CD4-positive, alpha-beta T cell (primary cell): ENCODE measurements around the gene DIP2C. TPM values are rescaled to one million over a fixed set of nuclear protein-coding genes. Genes with fewer than 3 reads are reported as not detected.

Experiments used
- ATAC-seq: fragments of 200-7000 bp; cut with Tn5 transposase; one replicate; pipeline ENCODE4 v1.10.0; 2022; ENCODE audit warnings: mild to moderate bottlenecking; ENCODE audit not compliant: poor library complexity
- CTCF ChIA-PET: fragments of 350-600 bp; sonication (Branson Sonifier 250); formaldehyde crosslinking; loops from one replicate; lab custom pipeline; 2021; ENCODE audit warnings: antibody characterized with exemption, inconsistent platforms; lab: Charles Lee
- POLR2A ChIA-PET: fragments of 350-600 bp; sonication (Branson Sonifier 250); formaldehyde crosslinking; loops from one replicate; lab custom pipeline; 2021; ENCODE audit warnings: antibody characterized with exemption, inconsistent platforms; lab: Charles Lee
- DNase-seq, 14 experiments: peaks; one replicate each; pipeline ENCODE4 v3.0.0-alpha.2; 2013 to 2020; ENCODE audit warnings: mixed read lengths in 2 of 14
- H3K27ac ChIP-seq, 2 donors: one replicate each; pipeline versions ENCODE4 v1.5.1 to v1.7.0; 2013; ENCODE audit warnings: low read length in 2 of 2, low read depth in 1 of 2, mild to moderate bottlenecking in 1 of 2
- H3K27me3 ChIP-seq, 2 experiments: 1 replicate in 1 of 2; 2 replicates in 1 of 2; pipeline versions ENCODE4 v1.6.1 to v1.7.0; 2013; ENCODE audit warnings: low read length in 2 of 2, control low read depth in 1 of 2, mild to moderate bottlenecking in 1 of 2, moderate library complexity in 1 of 2; ENCODE audit not compliant: insufficient read depth in 2 of 2, control insufficient read depth in 1 of 2
- H3K36me3 ChIP-seq: one replicate; pipeline ENCODE4 v1.6.1; 2013; ENCODE audit warnings: low read length, control low read depth; ENCODE audit not compliant: insufficient read depth
- H3K4me1 ChIP-seq: one replicate; pipeline ENCODE4 v1.6.1; 2013; ENCODE audit warnings: low read length, control low read depth; ENCODE audit not compliant: insufficient read depth
- H3K4me3 ChIP-seq: one replicate; pipeline ENCODE4 v1.5.1; 2013; ENCODE audit warnings: mild to moderate bottlenecking, low read length, moderate library complexity
- H3K9me3 ChIP-seq, 2 experiments: 1 replicate in 1 of 2; 2 replicates in 1 of 2; pipeline versions ENCODE4 v1.6.1 to v1.7.0; 2013; ENCODE audit warnings: low read length in 2 of 2, mild to moderate bottlenecking in 2 of 2, control low read depth in 1 of 2, moderate library complexity in 1 of 2; ENCODE audit not compliant: control insufficient read depth in 1 of 2, insufficient read depth in 1 of 2
- H3K27ac Mint-ChIP-seq: one replicate; pipeline ENCODE4 v1.8.0; 2020; ENCODE audit warnings: mixed read lengths
- H3K27me3 Mint-ChIP-seq: one replicate; pipeline ENCODE4 v1.8.0; 2021; ENCODE audit warnings: mixed read lengths
- H3K36me3 Mint-ChIP-seq: one replicate; pipeline ENCODE4 v1.8.0; 2021; ENCODE audit warnings: low read depth, mixed read lengths
- H3K4me1 Mint-ChIP-seq: one replicate; pipeline ENCODE4 v1.8.0; 2021; ENCODE audit warnings: low read depth, mixed read lengths
- H3K4me3 Mint-ChIP-seq: one replicate; pipeline ENCODE4 v1.8.0; 2020; ENCODE audit warnings: mild to moderate bottlenecking, mixed read lengths
- H3K9me3 Mint-ChIP-seq: one replicate; pipeline ENCODE4 v1.8.0; 2020; ENCODE audit warnings: mixed read lengths
- intact Hi-C, 2 experiments: fragments of 100-400 bp; cut with DNase I in 1 of 2; cut with micrococcal nuclease in 1 of 2; formaldehyde crosslinking; loops; one replicate each; pipeline versions ENCODE4 v1.15.1 to v1.9.0; 2023 to 2025; cut with DNase I, micrococcal nuclease
- total RNA-seq, 174 experiments: library from RNA in 2 of 174; stranded (reverse) in 2 of 174; gene quantifications; one replicate each; pipeline ENCODE4 v1.2.3 and lab custom pipeline; 2021 to 2026
- TF ChIP-seq, protein P1 (sequence below): fragments of 200-600 bp; IDR thresholded peaks from one replicate; pipeline ENCODE4 v1.8.0; 2022; ENCODE audit warnings: antibody characterized with exemption, mild to moderate bottlenecking

The DIP2C gene
- total RNA-seq, 2 experiments from 2014 or later: 4.1 TPM

- H3K9me3 ChIP-seq: no peaks in the 10 kb centered on the region
- H3K4me3 Mint-ChIP-seq: no peak overlapping the region
- H3K27ac Mint-ChIP-seq: no peak overlapping the region
- H3K9me3 Mint-ChIP-seq: no peaks in the 10 kb centered on the region
- no peak overlapping the region for H3K27ac ChIP-seq
- no peaks in the 10 kb centered on the region for H3K27me3 ChIP-seq
- H3K36me3 ChIP-seq: no peaks in the 10 kb centered on the region
- intact Hi-C loops: no loop called here
- H3K4me3 ChIP-seq: no peak overlapping the region
- TF ChIP-seq, protein P1, sequence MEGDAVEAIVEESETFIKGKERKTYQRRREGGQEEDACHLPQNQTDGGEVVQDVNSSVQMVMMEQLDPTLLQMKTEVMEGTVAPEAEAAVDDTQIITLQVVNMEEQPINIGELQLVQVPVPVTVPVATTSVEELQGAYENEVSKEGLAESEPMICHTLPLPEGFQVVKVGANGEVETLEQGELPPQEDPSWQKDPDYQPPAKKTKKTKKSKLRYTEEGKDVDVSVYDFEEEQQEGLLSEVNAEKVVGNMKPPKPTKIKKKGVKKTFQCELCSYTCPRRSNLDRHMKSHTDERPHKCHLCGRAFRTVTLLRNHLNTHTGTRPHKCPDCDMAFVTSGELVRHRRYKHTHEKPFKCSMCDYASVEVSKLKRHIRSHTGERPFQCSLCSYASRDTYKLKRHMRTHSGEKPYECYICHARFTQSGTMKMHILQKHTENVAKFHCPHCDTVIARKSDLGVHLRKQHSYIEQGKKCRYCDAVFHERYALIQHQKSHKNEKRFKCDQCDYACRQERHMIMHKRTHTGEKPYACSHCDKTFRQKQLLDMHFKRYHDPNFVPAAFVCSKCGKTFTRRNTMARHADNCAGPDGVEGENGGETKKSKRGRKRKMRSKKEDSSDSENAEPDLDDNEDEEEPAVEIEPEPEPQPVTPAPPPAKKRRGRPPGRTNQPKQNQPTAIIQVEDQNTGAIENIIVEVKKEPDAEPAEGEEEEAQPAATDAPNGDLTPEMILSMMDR: no peak
- DNase-seq: no peak
- CTCF ChIA-PET: no interaction called here
- H3K27me3 Mint-ChIP-seq: no peaks in the 10 kb centered on the region
- ATAC-seq: no peak
- peaks cover 43% of the 10 kb centered on the region for H3K36me3 Mint-ChIP-seq
- POLR2A ChIA-PET: no interaction called here
- H3K4me1 Mint-ChIP-seq: no peaks in the 10 kb centered on the region
- H3K4me1 ChIP-seq: no peaks in the 10 kb centered on the region
Observed at GRCh38 chr10:404346-404745, 285.1 kb downstream of the DIP2C start.

DNA sequence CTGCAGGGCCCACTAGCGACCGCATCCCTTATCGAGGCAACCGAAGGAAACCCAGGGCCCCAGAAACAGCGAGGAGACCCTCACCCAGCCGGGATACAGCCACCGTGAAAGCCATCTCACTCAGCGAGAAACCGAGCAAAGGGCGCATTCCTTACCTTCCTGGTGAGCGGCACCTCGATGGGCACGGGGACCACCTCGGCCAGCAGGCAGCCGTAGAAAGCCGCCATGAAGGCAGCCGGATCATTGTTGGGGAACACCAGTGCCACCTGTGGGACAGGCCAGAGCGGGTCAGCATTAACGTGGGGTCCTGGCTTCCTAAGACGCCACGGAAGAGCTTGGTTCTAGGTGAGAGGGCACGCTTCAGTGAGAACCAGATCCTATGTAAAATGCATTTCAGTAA, 290.5 kb downstream of the DIP2C start:
- Mint-ChIP-seq H3K9me3 (no peaks in the 10 kb centered on the region), H3K27ac (no peak overlapping the region), H3K4me3 (no peak overlapping the region), H3K36me3 (peaks cover 4% of the 10 kb centered on the region), H3K4me1 (no peaks in the 10 kb centered on the region), H3K27me3 (no peaks in the 10 kb centered on the region)
- peaks cover 4% of the 10 kb centered on the region for H3K4me1 ChIP-seq
- H3K27ac ChIP-seq: no peak overlapping the region
- H3K9me3 ChIP-seq: no peaks in the 10 kb centered on the region
- TF ChIP-seq, protein P1: no peak
- intact Hi-C loops: no loop called here
- H3K36me3 ChIP-seq: no peaks in the 10 kb centered on the region
- H3K4me3 ChIP-seq: no peak overlapping the region
- DNase-seq (no peak), ATAC-seq (no peak)
- POLR2A ChIA-PET: no interaction called here
- CTCF ChIA-PET: no interaction called here
- no peaks in the 10 kb centered on the region for H3K27me3 ChIP-seq

DNA sequence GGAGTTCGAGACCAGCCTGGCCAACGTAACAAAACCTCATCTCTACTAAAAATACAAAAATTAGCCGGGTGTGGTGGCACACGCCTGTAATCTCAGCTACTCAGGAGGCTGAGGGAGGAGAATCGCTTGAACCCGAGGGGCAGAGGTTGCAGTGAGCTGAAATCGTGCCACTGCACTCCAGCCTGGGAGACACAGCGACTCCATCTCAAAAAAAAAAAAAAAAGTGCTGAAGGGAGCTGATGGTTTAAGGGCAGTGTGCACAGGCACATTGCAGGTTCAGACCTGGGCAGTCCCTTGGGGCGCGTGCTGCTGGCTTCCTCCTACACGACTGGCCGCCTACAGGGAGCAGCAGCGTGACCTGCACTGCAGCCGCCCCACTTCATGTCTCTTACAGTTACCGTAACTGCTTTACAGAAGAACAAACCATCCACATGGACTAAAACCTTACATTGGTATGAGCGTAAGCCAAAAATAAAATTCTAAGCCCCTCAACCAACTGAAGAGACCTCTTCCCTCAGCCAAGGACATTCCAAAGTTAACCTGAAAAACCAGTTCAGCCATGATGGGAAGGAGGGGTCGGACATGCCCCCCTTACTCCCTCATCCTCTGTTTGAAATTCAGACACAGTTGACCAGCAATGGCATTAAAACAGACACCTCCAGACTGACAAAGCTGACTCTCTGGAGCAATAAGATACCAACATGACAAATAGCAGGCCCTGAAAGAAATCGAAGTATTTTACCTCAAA, 292.0 kb downstream of the DIP2C start:
- Histone ChIP-seq H3K27ac (no peak overlapping the region), H3K27me3 (no peaks in the 10 kb centered on the region), H3K4me3 (no peak overlapping the region), H3K9me3 (no peaks in the 10 kb centered on the region), H3K4me1 (peaks cover 4% of the 10 kb centered on the region), H3K36me3 (no peaks in the 10 kb centered on the region)
- intact Hi-C loops: no loop called here
- ChIA-PET CTCF (no interaction called here), POLR2A (no interaction called here)
- Mint-ChIP-seq H3K27ac (no peak overlapping the region), H3K27me3 (no peaks in the 10 kb centered on the region), H3K36me3 (peaks cover 4% of the 10 kb centered on the region), H3K4me3 (no peak overlapping the region), H3K4me1 (no peaks in the 10 kb centered on the region), H3K9me3 (no peaks in the 10 kb centered on the region)
- DNase-seq (no peak), ATAC-seq (no peak)
- TF ChIP-seq, protein P1: no peak
